GM18526 (cell line): ENCODE data around the gene HLA-DQA2.

Source experiments
- POLR2A ChIP-seq: IDR thresholded peaks from 3 replicates; pipeline ENCODE4 v1.6.1; 2011; ENCODE audit not compliant: insufficient read length; ENCODE audit errors: extremely low read depth

Gene HLA-DQA2

DNA sequence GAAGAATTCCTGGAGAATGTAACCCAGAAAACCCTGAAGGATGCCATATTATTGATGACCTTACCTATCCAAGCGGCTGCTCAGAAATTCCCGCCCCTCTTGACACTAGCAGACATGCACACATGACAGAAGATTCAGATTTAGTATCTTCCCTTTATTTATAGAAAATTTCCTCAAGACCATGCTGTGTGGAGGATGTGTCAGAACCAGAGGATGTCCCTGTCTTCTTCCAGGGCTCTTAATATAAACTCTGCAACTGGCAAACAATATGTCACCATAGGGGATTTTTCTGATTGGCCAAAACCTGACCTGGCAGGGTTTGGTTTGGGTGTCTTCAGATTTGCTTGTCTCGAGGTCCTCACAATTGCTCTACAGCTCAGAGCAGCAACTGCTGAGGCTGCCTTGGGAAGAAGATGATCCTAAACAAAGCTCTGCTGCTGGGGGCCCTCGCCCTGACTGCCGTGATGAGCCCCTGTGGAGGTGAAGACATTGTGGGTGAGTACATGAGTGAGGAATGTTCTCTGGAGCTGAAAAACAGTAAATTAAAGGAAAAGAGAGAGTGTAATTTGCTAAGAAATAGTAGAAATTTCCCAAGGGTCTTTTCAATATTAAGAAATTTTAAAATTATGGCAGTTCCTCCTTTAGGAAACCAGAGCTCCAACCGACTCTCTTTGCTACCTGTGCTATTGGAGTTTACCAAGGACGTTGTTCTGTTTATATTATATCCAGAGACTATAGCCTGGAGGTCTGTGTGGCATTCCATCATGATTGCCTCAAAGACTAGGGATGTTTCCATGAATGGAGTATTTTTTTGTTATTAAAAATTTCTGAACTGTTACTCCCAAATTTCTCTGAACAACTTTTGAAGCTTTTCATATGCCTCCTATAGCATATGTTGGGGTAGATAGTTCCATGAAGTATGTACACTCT, at the start of gene HLA-DQA2:
Gene HLA-DQA2 (plus strand): TSS at position 361 of the 930 bp plus-strand sequence. CDS start 53 bp downstream, at position 414.
- TF ChIP-seq POLR2A, result peak; percentile 61

DNA sequence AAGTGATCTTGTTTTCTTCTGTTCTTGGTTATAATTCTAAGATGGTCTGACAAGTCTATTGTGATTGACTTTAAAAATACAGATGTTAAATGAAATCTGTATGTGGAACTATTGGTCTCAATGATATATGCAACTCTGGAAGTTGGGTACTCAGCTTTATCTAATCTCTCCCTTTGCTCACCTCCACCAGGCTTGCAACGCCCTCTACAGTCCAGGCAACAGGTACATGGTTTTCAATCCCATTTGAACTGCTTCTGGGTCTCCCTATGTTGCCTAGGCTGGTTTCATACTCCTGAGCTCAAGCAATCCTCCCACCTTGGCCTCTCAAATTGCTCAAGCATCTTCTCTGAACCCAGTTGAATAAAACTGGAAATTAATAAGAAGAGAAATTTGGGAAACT, 49.2 kb upstream of the HLA-DQA2 start:
- no peak for TF ChIP-seq POLR2A

DNA sequence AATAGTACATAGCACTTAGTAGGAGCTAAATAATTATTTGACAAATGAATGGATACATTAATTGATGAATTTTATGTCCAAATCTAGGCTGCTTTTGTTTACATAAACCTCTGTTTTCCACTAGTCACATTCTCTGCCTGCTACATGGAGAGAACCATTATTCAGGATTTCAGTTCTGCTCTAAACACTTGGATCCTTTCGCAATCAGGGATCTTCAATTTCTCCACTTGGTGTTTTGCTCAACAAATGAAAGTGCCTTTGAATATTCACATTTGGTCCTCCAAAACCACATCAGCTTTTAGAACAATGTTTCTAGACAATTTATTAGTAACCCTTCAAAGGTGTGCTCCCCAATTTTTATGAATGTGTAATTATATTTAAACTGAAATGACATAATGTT, 44.2 kb upstream of the HLA-DQA2 start:
- no peak for TF ChIP-seq POLR2A

- TF ChIP-seq POLR2A, result no peak
These were observed 40.7 kb upstream of the HLA-DQA2 start for GRCh38 chr6:32700391-32701040.

- no peak for TF ChIP-seq POLR2A
These were observed 37.8 kb upstream of the HLA-DQA2 start for GRCh38 chr6:32703347-32703746.

GRCh38 chr6:32709625-32710024, 31.6 kb upstream of the HLA-DQA2 start:
- TF ChIP-seq POLR2A, result no peak

GRCh38 chr6:32713241-32713640, 27.9 kb upstream of the HLA-DQA2 start:
- no peak for TF ChIP-seq POLR2A

- TF ChIP-seq POLR2A, result no peak
These were observed 24.8 kb upstream of the HLA-DQA2 start for GRCh38 chr6:32716396-32716795.

GRCh38 chr6:32718879-32719278, 22.3 kb upstream of the HLA-DQA2 start:
- TF ChIP-seq POLR2A, result no peak

- no peak for TF ChIP-seq POLR2A
These were observed 3.1 kb upstream of the HLA-DQA2 start for GRCh38 chr6:32738126-32738525.

DNA sequence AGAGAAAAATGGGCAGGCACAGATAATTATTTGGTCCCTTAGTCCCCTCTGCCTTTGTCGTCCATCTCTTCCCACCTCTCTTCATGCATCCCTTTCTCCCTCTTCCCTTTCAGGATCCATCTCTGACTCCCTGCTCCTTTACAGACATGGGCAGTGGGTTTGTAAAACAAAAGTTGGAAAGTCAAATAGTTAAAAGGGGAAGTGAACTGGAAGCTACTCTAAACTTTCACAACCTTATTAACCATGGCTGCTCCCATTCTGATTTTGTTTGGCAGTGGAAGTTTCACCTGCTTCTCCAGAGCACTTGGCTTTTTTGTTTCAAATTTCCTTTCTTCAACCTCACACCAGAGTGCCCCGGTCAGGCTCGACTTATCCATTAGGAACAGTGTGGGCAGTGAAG, 1.2 kb downstream of the HLA-DQA2 start:
- no peak for TF ChIP-seq POLR2A

DNA sequence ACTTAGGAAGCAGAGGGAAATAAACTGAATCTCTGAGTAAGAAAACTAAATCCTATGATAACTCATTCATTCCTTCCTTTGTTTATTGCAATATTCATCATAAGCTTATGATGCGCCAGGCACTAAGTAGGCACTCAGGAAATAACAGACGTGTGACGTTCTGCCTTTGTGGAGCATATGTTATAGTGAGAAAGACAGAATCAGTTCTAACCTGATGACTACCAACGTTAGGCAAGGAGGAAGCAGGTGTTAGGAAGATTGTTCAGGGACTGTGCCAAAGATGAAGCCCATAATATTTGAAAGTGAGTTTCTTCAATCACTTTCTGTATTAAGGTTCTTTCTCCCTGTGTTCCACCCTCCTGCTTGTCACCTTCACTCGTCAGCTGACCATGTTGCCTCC, 3.6 kb downstream of the HLA-DQA2 start:
- TF ChIP-seq POLR2A, result no peak

DNA sequence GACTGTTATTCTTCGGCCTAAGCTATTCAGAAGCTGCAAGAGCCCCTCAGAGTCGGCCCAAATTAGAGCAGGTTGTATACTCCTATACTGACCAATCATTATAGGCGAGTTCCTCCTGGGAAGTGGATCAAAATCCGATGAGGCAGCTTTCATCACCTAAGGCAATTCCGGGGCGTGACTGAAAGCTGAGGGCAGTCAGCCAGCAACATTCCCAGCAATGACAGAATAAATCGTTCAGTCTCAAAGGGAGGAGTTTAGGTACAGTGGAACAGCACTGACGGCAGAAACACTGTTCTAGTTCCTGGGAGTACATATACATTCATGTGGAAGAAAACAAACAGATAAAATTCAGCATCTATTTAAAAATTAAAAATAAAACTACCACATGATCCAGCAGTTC, 11.4 kb downstream of the HLA-DQA2 start:
- TF ChIP-seq POLR2A, result no peak

GRCh38 chr6:32759669-32760068, 18.5 kb downstream of the HLA-DQA2 start:
- TF ChIP-seq POLR2A, result no peak

GRCh38 chr6:32761072-32761471, 19.9 kb downstream of the HLA-DQA2 start:
- no peak for TF ChIP-seq POLR2A

- no peak for TF ChIP-seq POLR2A
These were observed 20.4 kb downstream of the HLA-DQA2 start for GRCh38 chr6:32761548-32761947.

- TF ChIP-seq POLR2A, result no peak
These were observed 22.2 kb downstream of the HLA-DQA2 start, which contains the start of gene HLA-DQB2 for GRCh38 chr6:32763421-32763820. Gene HLA-DQB2 (minus strand): TSS chr6:32763532. CDS start chr6:32763470, 62 bp downstream.

- no peak for TF ChIP-seq POLR2A
These were observed 22.9 kb downstream of the HLA-DQA2 start for GRCh38 chr6:32764048-32764447.
